ENCODE measurements around the gene SF3A2. TPM values are rescaled to one million over a fixed set of nuclear protein-coding genes. Genes with fewer than 3 reads are reported as not detected.

Gene SF3A2
- total and polyA plus RNA-seq, 4 donors, result 37.2 to 113 (median 63.0) TPM

- no peaks in the 10 kb centered on the region for H3K9me3 ChIP-seq (ENCODE audit: control insufficient read depth in 4 of 4, insufficient read depth in 3 of 4, low read length in 3 of 4)
- H3K4me1 ChIP-seq (ENCODE audit: control insufficient read depth in 5 of 5, insufficient read depth in 5 of 5, low read length in 5 of 5), result peaks cover 15 to 46% (median 21%) of the 10 kb centered on the region in 5 donors
- no peak for TF ChIP-seq CTCF (IDR thresholded peaks at IDR 0.05; ENCODE audit: control extremely low read depth, extremely low read depth)
- DNase-seq (peak in 2 of 3 donors; percentile 42 to 49), ATAC-seq (ENCODE audit: insufficient read depth, low FRiP score) (no peak)
- 26 to 27% methylated on average over 34 of the region's 34 CpGs for WGBS, 2 donors
- peak overlapping the region; percentile 22 to 78 for H3K27ac ChIP-seq (ENCODE audit: low read depth in 1 of 2, low read length in 1 of 2)
- no peaks in the 10 kb centered on the region for H3K27me3 ChIP-seq (ENCODE audit: control insufficient read depth in 3 of 3, insufficient read depth in 3 of 3, low read length in 2 of 3)
- H3K4me3 ChIP-seq, result peak overlapping the region; percentile 37
- peaks cover 13 to 22% (median 18%) of the 10 kb centered on the region in 4 donors for H3K36me3 ChIP-seq (ENCODE audit: control insufficient read depth in 4 of 4, insufficient read depth in 4 of 4, low read length in 4 of 4)
- peak overlapping the region; percentile 21 to 42 for H3K9ac ChIP-seq (ENCODE audit: insufficient read depth in 1 of 2, low read length in 2 of 2)
Measured at GRCh38 chr19:2239771-2240770, 3.4 kb downstream of the SF3A2 start.

- peaks cover 17 to 33% (median 26%) of the 10 kb centered on the region in 4 donors for H3K36me3 ChIP-seq (ENCODE audit: control insufficient read depth in 4 of 4, insufficient read depth in 4 of 4, low read length in 4 of 4)
- H3K4me3 ChIP-seq, result no peak overlapping the region
- 56 to 78% methylated on average over 41 of the region's 41 CpGs for WGBS, 2 donors
- no peaks in the 10 kb centered on the region for H3K27me3 ChIP-seq (ENCODE audit: control insufficient read depth in 3 of 3, insufficient read depth in 3 of 3, low read length in 2 of 3)
- TF ChIP-seq CTCF (IDR thresholded peaks at IDR 0.05; ENCODE audit: control extremely low read depth, extremely low read depth), result no peak
- ATAC-seq (ENCODE audit: insufficient read depth, low FRiP score) (no peak), DNase-seq (no peak)
- H3K9ac ChIP-seq (ENCODE audit: insufficient read depth in 1 of 2, low read length in 2 of 2), result no peak overlapping the region
- H3K9me3 ChIP-seq (ENCODE audit: control insufficient read depth in 4 of 4, insufficient read depth in 3 of 4, low read length in 3 of 4), result no peaks in the 10 kb centered on the region
- peak overlapping the region in 1 of 2 donors; percentile 78 for H3K27ac ChIP-seq (ENCODE audit: low read depth in 1 of 2, low read length in 1 of 2)
- peaks cover 15 to 43% (median 21%) of the 10 kb centered on the region in 5 donors for H3K4me1 ChIP-seq (ENCODE audit: control insufficient read depth in 5 of 5, insufficient read depth in 5 of 5, low read length in 5 of 5)
Measured at GRCh38 chr19:2240881-2241760, 4.5 kb downstream of the SF3A2 start.

- ATAC-seq (ENCODE audit: insufficient read depth, low FRiP score), result no peak
- Histone ChIP-seq H3K4me3 (no peak overlapping the region), H3K36me3 (ENCODE audit: control insufficient read depth in 4 of 4, insufficient read depth in 4 of 4, low read length in 4 of 4) (peaks cover 20 to 43% (median 31%) of the 10 kb centered on the region in 4 donors), H3K9me3 (ENCODE audit: control insufficient read depth in 4 of 4, insufficient read depth in 3 of 4, low read length in 3 of 4) (no peaks in the 10 kb centered on the region), H3K4me1 (ENCODE audit: control insufficient read depth in 5 of 5, insufficient read depth in 5 of 5, low read length in 5 of 5) (peaks cover 15 to 42% (median 21%) of the 10 kb centered on the region in 5 donors), H3K27ac (ENCODE audit: low read depth in 1 of 2, low read length in 1 of 2) (peak overlapping the region in 1 of 2 donors; percentile 28), H3K9ac (ENCODE audit: insufficient read depth in 1 of 2, low read length in 2 of 2) (no peak overlapping the region), H3K27me3 (ENCODE audit: control insufficient read depth in 3 of 3, insufficient read depth in 3 of 3, low read length in 2 of 3) (no peaks in the 10 kb centered on the region)
- 89 to 92% methylated on average over 12 of the region's 12 CpGs for WGBS, 2 donors
- DNase-seq, result no peak
- no peak for TF ChIP-seq CTCF (IDR thresholded peaks at IDR 0.05; ENCODE audit: control extremely low read depth, extremely low read depth)
Measured at GRCh38 chr19:2242092-2242537, 5.5 kb downstream of the SF3A2 start.

All from lung (tissue), 12 donors.